ENCODE measurements around the gene FBXW5.

Gene FBXW5

GRCh38 chr9:136934277-136934676 is 10.3 kb downstream of the FBXW5 start:
- DNase-seq (ENCODE audit: low spot score) = no peak

- no peak for DNase-seq (ENCODE audit: low spot score)
Measured at GRCh38 chr9:136931611-136932130, 12.9 kb downstream of the FBXW5 start.

- no peak for DNase-seq (ENCODE audit: low spot score)
Measured at GRCh38 chr9:136930014-136930413, 14.5 kb downstream of the FBXW5 start.

- DNase-seq (ENCODE audit: low spot score) = no peak
Measured at GRCh38 chr9:136928591-136928990, 15.9 kb downstream of the FBXW5 start.

GRCh38 chr9:136927343-136928271 is 16.9 kb downstream of the FBXW5 start:
- peak; percentile 44 for DNase-seq (ENCODE audit: low spot score)

GRCh38 chr9:136926749-136927148 is 17.8 kb downstream of the FBXW5 start:
- DNase-seq (ENCODE audit: low spot score) = no peak

- no peak for DNase-seq (ENCODE audit: low spot score)
Measured at GRCh38 chr9:136926154-136926704, 18.3 kb downstream of the FBXW5 start.

GRCh38 chr9:136925414-136926153 is 19.0 kb downstream of the FBXW5 start:
- DNase-seq (ENCODE audit: low spot score) = no peak

- no peak for DNase-seq (ENCODE audit: low spot score)
Measured at GRCh38 chr9:136923881-136924280, 20.7 kb downstream of the FBXW5 start.

- no peak for DNase-seq (ENCODE audit: low spot score)
Measured at GRCh38 chr9:136922540-136922939, 22.0 kb downstream of the FBXW5 start.

- DNase-seq (ENCODE audit: low spot score) = no peak
Measured at GRCh38 chr9:136921718-136922117, 22.8 kb downstream of the FBXW5 start.

GRCh38 chr9:136921307-136921706 is 23.2 kb downstream of the FBXW5 start:
- DNase-seq (ENCODE audit: low spot score) = no peak

GRCh38 chr9:136920734-136921231 is 23.8 kb downstream of the FBXW5 start:
- DNase-seq (ENCODE audit: low spot score) = no peak

- no peak for DNase-seq (ENCODE audit: low spot score)
Measured at GRCh38 chr9:136920069-136920468, 24.5 kb downstream of the FBXW5 start.

- no peak for DNase-seq (ENCODE audit: low spot score)
Measured at GRCh38 chr9:136917902-136918301, 26.6 kb downstream of the FBXW5 start.

GRCh38 chr9:136916330-136917184 is 28.0 kb downstream of the FBXW5 start:
- no peak for DNase-seq (ENCODE audit: low spot score)

- no peak for DNase-seq (ENCODE audit: low spot score)
Measured at GRCh38 chr9:136915632-136916329, 28.8 kb downstream of the FBXW5 start.

- DNase-seq (ENCODE audit: low spot score) = no peak
Measured at GRCh38 chr9:136913701-136914438, 30.7 kb downstream of the FBXW5 start.

GRCh38 chr9:136910901-136911245 is 33.7 kb downstream of the FBXW5 start:
- DNase-seq (ENCODE audit: low spot score) = no peak

- DNase-seq (ENCODE audit: low spot score) = no peak
Measured at GRCh38 chr9:136910197-136910900, 34.2 kb downstream of the FBXW5 start.
